Measurements from ENCODE around the gene SARDH. TPM values are rescaled to one million over a fixed set of nuclear protein-coding genes. Genes with fewer than 3 reads are reported as not detected.

Gene SARDH
- polyA plus RNA-seq, 1 donor from 2014 or later, result not detected

DNA sequence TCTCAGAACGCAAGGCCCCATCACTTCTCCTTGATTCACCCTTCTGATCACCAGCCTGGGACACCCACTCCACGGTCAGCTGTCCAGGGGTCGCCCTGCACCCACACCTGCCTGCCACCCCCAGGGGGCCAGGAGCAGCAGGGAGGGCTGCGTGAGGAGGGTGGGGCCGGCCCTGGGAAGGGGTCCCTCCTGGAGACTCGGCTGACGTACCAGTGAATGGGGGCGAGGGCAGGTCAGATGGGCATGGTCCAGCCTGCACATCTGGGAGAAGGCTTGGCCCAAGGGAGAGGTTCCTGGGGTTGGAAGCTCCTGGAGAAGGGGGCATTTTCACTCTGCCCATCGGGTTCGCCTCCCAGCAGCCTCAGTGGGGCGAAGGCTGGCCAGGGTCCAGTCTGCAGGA is 21.8 kb upstream of the SARDH start:
- H3K9me3 ChIP-seq (ENCODE audit: low read length), result no peaks in the 10 kb centered on the region
- no peak overlapping the region for H3K4me3 ChIP-seq (ENCODE audit: low read length)
- H2AFZ ChIP-seq (ENCODE audit: low read depth, low read length), result no peak overlapping the region
- H3K9me2 ChIP-seq (ENCODE audit: insufficient read depth, low read length), result no peaks in the 10 kb centered on the region
- no peaks in the 10 kb centered on the region for H3F3A ChIP-seq (ENCODE audit: insufficient read depth, low read length, poor library complexity, severe bottlenecking)
- TF ChIP-seq MXI1 (conservative IDR thresholded peaks at IDR 0.05; ENCODE audit: poor library complexity, severe bottlenecking) (no peak), SMC3 (conservative IDR thresholded peaks at IDR 0.05; ENCODE audit: poor library complexity) (no peak), EP300 (conservative IDR thresholded peaks at IDR 0.05; ENCODE audit: poor library complexity, severe bottlenecking) (no peak), REST (IDR thresholded peaks at IDR 0.05; ENCODE audit: borderline replicate concordance) (no peak), RAD21 (conservative IDR thresholded peaks at IDR 0.05) (no peak), TAF1 (IDR thresholded peaks at IDR 0.05; ENCODE audit: low read depth) (no peak), EZH2 (IDR thresholded peaks at IDR 0.05; ENCODE audit: borderline replicate concordance, insufficient read depth, low read length, poor library complexity, severe bottlenecking) (no peak), POLR2AphosphoS5 (IDR thresholded peaks at IDR 0.05) (no peak)
- TF ChIP-seq, protein P1, sequence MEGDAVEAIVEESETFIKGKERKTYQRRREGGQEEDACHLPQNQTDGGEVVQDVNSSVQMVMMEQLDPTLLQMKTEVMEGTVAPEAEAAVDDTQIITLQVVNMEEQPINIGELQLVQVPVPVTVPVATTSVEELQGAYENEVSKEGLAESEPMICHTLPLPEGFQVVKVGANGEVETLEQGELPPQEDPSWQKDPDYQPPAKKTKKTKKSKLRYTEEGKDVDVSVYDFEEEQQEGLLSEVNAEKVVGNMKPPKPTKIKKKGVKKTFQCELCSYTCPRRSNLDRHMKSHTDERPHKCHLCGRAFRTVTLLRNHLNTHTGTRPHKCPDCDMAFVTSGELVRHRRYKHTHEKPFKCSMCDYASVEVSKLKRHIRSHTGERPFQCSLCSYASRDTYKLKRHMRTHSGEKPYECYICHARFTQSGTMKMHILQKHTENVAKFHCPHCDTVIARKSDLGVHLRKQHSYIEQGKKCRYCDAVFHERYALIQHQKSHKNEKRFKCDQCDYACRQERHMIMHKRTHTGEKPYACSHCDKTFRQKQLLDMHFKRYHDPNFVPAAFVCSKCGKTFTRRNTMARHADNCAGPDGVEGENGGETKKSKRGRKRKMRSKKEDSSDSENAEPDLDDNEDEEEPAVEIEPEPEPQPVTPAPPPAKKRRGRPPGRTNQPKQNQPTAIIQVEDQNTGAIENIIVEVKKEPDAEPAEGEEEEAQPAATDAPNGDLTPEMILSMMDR (IDR thresholded peaks at IDR 0.05; ENCODE audit: poor library complexity, severe bottlenecking), result no peak
- H3K79me2 ChIP-seq (replicated peaks; ENCODE audit: insufficient read depth, low read length), result no peaks in the 10 kb centered on the region
- no peak overlapping the region for H3K27ac ChIP-seq (ENCODE audit: low read length)
- H3K36me3 ChIP-seq (ENCODE audit: insufficient read depth, low read length), result peaks cover 8% of the 10 kb centered on the region
- H3K4me2 ChIP-seq (ENCODE audit: low read length), result no peak overlapping the region
- H3K27me3 ChIP-seq (ENCODE audit: insufficient read depth, low read depth, low read length), result no peaks in the 10 kb centered on the region
- no peaks in the 10 kb centered on the region for H4K20me1 ChIP-seq (ENCODE audit: insufficient read depth)
- H3K9ac ChIP-seq (ENCODE audit: low read length), result no peak overlapping the region

DNA sequence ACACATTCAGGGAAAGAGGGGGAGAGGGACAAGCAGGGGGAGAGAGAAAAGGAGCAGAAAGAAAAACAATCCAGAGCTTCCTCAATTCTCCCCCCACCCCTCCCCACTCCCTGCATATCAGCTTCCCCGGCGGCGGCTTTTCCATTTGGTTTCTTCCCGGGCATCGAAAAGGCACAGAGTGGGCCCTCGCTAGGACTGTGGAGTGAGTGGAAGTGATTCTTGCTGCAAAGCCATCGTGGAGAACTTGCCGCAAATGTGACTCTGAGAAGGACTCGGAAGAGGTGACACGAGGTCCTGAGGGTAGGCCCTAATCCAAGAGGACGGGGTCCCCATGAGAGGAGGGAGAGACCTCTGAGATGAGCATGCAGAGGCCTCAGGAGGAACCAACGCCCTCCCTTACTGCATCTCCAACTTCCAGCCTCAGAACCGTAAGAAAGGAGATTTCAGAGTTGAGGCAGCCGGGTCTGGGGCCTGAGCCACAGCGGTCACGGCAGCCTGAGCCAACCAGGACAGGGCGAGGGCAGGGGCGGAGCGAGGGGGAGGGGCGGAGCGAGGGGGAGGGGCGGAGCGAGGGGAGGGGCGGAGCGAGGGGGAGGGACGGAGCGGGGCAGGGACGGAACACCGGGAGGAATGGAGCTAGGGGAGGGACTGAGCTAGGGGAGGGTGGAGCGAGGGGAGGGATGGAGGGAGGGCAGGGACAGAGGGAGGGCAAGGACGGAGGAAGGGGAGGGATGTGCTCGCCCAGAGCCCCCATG is 21.2 kb upstream of the SARDH start:
- no peaks in the 10 kb centered on the region for H3K9me3 ChIP-seq (ENCODE audit: low read length)
- no peak for TF ChIP-seq SMC3 (conservative IDR thresholded peaks at IDR 0.05; ENCODE audit: poor library complexity)
- TF ChIP-seq EP300 (conservative IDR thresholded peaks at IDR 0.05; ENCODE audit: poor library complexity, severe bottlenecking), result no peak
- no peak for TF ChIP-seq REST (IDR thresholded peaks at IDR 0.05; ENCODE audit: borderline replicate concordance)
- TF ChIP-seq EZH2 (IDR thresholded peaks at IDR 0.05; ENCODE audit: borderline replicate concordance, insufficient read depth, low read length, poor library complexity, severe bottlenecking), result no peak
- H3K9me2 ChIP-seq (ENCODE audit: insufficient read depth, low read length), result no peaks in the 10 kb centered on the region
- no peaks in the 10 kb centered on the region for H4K20me1 ChIP-seq (ENCODE audit: insufficient read depth)
- H3K27me3 ChIP-seq (ENCODE audit: insufficient read depth, low read depth, low read length), result no peaks in the 10 kb centered on the region
- H3K36me3 ChIP-seq (ENCODE audit: insufficient read depth, low read length), result peaks cover 8% of the 10 kb centered on the region
- no peak overlapping the region for H3K9ac ChIP-seq (ENCODE audit: low read length)
- no peak overlapping the region for H3K4me2 ChIP-seq (ENCODE audit: low read length)
- no peaks in the 10 kb centered on the region for H3F3A ChIP-seq (ENCODE audit: insufficient read depth, low read length, poor library complexity, severe bottlenecking)
- no peaks in the 10 kb centered on the region for H3K79me2 ChIP-seq (replicated peaks; ENCODE audit: insufficient read depth, low read length)
- H3K4me3 ChIP-seq (ENCODE audit: low read length), result no peak overlapping the region
- no peak overlapping the region for H2AFZ ChIP-seq (ENCODE audit: low read depth, low read length)
- H3K27ac ChIP-seq (ENCODE audit: low read length), result no peak overlapping the region

Data from neural cell (in vitro differentiated cells).